BE2C (cell line): ENCODE data around the gene UFSP2.

Source experiments
- DNase-seq: peaks from one replicate; pipeline ENCODE4 v3.0.0-alpha.2; 2020
- H3K27me3 ChIP-seq: fragments of 250-450 bp; sonication (Bioruptor Pico); 2 replicates; pipeline ENCODE4 v1.5.1; 2020; ENCODE audit warnings: mild to moderate bottlenecking
- H3K36me3 ChIP-seq: fragments of 250-450 bp; sonication (Bioruptor Pico); 2 replicates; pipeline ENCODE4 v1.5.1; 2020; ENCODE audit warnings: mild to moderate bottlenecking
- H3K4me1 ChIP-seq: fragments of 250-450 bp; sonication (Bioruptor Pico); 2 replicates; pipeline ENCODE4 v1.5.1; 2020
- H3K4me3 ChIP-seq: 2 replicates; pipeline ENCODE4 v1.5.1; 2011; ENCODE audit warnings: low read depth, low read length
- H3K9me3 ChIP-seq: fragments of 250-450 bp; sonication (Bioruptor Pico); 2 replicates; pipeline ENCODE4 v1.5.1; 2020
- TF ChIP-seq, protein P1 (sequence below): IDR thresholded peaks from 2 replicates; pipeline ENCODE4 v1.5.1; 2012; ENCODE audit warnings: mild to moderate bottlenecking, low read depth, low read length

UFSP2 gene

DNA sequence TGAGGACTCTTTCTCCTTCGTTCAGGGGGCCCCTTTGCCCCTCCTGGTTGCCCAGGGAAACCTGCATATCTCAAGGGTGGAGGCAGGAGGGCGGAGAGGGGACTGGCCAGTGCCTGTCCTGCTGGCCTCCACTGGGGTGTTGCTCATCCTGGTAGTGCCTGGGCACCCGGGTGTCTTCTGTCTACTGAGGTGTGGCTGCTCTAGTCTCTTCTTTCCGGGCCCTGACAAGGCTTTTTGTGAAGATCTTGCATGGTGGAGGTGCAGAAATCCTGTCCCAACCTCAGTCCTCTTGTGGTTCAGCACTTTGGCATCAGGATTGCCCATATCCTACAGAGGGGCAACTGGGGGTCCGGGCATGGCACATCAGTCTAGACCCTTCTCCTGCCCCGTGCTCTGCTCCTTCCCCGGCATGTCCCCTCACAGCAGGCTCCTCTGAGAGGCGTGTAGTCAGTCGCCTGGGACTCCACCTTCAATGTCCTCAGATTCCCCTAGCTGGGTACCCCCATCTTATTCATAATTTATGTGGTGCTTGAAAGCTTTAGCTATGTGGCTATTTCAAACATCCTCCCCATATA is 43.9 kb upstream of the UFSP2 start:
- TF ChIP-seq, protein P1, sequence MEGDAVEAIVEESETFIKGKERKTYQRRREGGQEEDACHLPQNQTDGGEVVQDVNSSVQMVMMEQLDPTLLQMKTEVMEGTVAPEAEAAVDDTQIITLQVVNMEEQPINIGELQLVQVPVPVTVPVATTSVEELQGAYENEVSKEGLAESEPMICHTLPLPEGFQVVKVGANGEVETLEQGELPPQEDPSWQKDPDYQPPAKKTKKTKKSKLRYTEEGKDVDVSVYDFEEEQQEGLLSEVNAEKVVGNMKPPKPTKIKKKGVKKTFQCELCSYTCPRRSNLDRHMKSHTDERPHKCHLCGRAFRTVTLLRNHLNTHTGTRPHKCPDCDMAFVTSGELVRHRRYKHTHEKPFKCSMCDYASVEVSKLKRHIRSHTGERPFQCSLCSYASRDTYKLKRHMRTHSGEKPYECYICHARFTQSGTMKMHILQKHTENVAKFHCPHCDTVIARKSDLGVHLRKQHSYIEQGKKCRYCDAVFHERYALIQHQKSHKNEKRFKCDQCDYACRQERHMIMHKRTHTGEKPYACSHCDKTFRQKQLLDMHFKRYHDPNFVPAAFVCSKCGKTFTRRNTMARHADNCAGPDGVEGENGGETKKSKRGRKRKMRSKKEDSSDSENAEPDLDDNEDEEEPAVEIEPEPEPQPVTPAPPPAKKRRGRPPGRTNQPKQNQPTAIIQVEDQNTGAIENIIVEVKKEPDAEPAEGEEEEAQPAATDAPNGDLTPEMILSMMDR, result no peak
- Histone ChIP-seq H3K27me3 (peaks cover 26% of the 10 kb centered on the region), H3K4me1 (peaks cover 3% of the 10 kb centered on the region; the same call in 1 of the 2 replicates), H3K9me3 (no peaks in the 10 kb centered on the region), H3K4me3 (no peak overlapping the region), H3K36me3 (no peaks in the 10 kb centered on the region)
- DNase-seq, result no peak

DNA sequence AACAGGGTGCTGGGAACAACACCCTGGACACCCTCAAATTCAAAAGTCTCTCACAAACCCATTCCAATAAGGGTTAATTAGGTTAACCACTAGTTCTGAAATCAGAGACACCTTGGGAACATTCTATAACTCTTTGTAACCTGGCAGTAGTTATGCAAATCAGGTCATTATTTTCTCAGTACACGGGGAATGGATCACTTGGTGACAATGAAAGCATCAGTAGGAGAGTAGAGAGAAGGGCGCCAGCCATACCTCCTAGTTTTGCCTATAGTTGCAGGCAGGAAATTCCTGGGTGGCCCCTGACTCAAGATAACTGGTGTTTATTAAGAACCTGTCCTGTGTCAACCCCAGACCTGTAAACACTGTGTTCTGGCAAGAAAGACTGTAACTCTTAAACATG is 43.2 kb upstream of the UFSP2 start:
- Histone ChIP-seq H3K9me3 (no peaks in the 10 kb centered on the region), H3K27me3 (peaks cover 26% of the 10 kb centered on the region), H3K4me1 (peaks cover 3% of the 10 kb centered on the region; the same call in 1 of the 2 replicates), H3K36me3 (no peaks in the 10 kb centered on the region), H3K4me3 (no peak overlapping the region)
- TF ChIP-seq, protein P1, result no peak
- no peak for DNase-seq

DNA sequence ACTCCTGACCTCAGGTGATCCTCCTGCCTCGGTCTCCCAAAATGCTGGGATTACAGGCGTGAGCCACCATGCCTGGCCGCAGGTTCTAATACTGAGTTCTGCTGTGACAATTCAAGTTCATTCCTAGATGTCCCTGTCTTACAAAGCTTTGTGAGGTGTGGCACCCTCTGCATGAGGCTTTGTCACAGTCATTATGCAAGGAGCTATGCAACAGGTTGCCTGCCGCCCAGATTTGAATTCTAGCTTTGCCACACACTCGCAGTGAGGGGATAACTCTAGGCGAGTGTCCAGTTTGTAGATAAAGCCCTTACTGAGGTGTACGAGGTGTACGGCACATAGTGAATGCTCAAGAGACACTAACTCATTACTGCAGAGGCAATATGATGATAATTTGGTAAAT is 42.2 kb upstream of the UFSP2 start:
- DNase-seq, result no peak
- Histone ChIP-seq H3K4me3 (no peak overlapping the region), H3K9me3 (no peaks in the 10 kb centered on the region), H3K27me3 (peaks cover 26% of the 10 kb centered on the region), H3K36me3 (no peaks in the 10 kb centered on the region), H3K4me1 (peaks cover 3% of the 10 kb centered on the region; the same call in 1 of the 2 replicates)
- TF ChIP-seq, protein P1, result no peak

DNA sequence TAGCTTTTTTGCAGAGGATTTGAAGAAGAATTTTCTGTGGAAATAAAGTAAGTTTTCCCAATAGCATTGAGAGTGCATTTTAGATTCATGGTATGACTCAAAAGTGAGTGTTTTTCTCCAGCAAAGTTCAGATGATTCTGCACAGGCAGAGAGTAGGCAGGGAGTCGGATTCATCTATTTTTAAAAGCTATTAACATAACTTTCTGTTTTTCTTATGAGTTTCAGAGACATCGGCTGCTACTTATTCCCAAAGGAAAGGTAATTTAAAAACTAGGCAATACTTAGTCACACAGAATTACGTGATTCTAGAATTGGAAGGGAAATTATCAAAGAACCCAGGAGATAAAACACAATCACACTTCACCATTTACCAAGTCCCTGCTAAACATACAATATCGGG is 41.3 kb upstream of the UFSP2 start:
- DNase-seq, result no peak
- Histone ChIP-seq H3K36me3 (no peaks in the 10 kb centered on the region), H3K4me1 (peaks cover 3% of the 10 kb centered on the region; the same call in 1 of the 2 replicates), H3K4me3 (no peak overlapping the region), H3K9me3 (no peaks in the 10 kb centered on the region), H3K27me3 (peaks cover 26% of the 10 kb centered on the region)
- TF ChIP-seq, protein P1, result no peak

DNA sequence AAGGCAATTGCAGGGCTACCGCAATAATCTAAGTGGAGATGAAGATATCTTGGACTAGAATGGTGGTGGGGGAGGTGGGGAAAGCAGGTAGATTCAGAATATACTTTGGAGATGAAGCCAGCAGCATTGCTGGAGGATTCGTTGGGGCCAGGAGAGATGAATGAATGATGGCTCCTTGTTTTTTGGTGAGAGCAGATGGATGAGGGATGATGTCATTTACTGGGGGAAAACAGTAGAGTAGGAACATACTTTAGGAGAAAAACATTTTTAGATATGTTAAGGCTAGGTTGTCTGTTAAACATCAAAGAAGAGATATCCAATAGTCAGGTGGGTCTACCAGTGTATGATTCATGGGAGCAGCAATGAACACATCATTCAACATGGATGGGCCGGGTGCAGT is 39.9 kb upstream of the UFSP2 start:
- Histone ChIP-seq H3K27me3 (peaks cover 25% of the 10 kb centered on the region), H3K36me3 (no peaks in the 10 kb centered on the region)

DNA sequence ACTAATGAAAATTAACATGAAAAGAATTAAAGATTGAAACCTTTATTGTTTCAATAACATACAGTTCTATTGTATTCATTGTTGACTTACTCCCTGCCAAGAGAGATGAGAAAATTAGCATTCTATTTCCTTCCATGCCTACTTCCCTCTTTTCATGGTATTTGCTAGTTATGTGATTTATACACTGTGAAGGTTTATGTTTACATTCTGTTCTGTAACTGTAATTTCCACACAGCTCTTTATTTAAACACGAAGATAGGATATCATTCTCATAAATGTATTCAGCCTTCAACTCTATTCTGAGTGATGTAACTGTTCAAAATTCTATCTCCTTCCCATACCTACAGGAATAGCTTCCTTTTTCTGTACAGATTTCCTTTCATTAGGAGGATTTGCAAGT is 39.1 kb upstream of the UFSP2 start:
- H3K36me3 ChIP-seq, result no peaks in the 10 kb centered on the region
- no peak for DNase-seq

More for the DNA sequence above, 39.9 kb upstream of the UFSP2 start:
- Histone ChIP-seq H3K4me3 (no peak overlapping the region), H3K4me1 (peaks cover 3% of the 10 kb centered on the region; the same call in 1 of the 2 replicates), H3K9me3 (no peaks in the 10 kb centered on the region)
- no peak for DNase-seq
- TF ChIP-seq, protein P1, result no peak

More for the DNA sequence above, 39.1 kb upstream of the UFSP2 start:
- no peaks in the 10 kb centered on the region for H3K4me1 ChIP-seq
- H3K27me3 ChIP-seq, result peaks cover 18% of the 10 kb centered on the region
- no peak overlapping the region for H3K4me3 ChIP-seq
- TF ChIP-seq, protein P1, result no peak
- no peaks in the 10 kb centered on the region for H3K9me3 ChIP-seq
